Dedifferentiated amniotic fluid mesenchymal stem cell (primary cell): ENCODE results near the gene CA5B.
"Not testable (repeated sequence)": the region's sequence is repeated elsewhere in the genome, so short reads cannot be mapped to it uniquely, and the experiment has no call there.

Source experiments
- DNase-seq: peaks from one replicate; pipeline ENCODE4 v3.0.0-alpha.2; 2016; ENCODE audit errors: extremely low spot score

The CA5B gene

DNA sequence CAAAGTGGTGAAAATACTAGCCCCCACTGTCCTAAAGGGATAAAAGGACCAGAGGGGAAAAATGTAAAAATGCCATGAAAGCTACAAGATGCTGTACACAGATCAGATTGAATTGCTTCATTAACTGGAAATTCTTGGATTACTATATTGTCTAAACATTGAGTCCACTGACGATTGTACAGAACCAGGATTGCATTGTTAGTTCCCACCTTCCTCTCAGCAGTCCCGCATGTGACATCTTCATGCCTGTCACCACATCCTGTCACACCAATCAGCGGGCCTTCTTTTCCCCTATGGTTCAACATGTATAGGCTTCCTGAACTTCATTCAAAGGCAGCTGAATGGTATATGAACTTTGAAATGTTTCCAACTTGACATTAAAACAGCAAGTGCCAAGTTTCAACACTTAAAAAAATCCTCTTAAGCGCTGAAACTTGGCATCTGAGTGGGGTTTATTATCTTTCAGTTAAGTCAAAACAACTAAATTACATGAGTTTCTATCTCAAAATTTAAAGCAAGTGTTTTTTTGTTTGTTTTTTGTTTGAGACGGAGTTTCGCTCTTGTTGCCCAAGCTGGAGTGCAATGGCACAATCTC lies 76.8 kb downstream of the CA5B start:
- DNase-seq = no peak

DNA sequence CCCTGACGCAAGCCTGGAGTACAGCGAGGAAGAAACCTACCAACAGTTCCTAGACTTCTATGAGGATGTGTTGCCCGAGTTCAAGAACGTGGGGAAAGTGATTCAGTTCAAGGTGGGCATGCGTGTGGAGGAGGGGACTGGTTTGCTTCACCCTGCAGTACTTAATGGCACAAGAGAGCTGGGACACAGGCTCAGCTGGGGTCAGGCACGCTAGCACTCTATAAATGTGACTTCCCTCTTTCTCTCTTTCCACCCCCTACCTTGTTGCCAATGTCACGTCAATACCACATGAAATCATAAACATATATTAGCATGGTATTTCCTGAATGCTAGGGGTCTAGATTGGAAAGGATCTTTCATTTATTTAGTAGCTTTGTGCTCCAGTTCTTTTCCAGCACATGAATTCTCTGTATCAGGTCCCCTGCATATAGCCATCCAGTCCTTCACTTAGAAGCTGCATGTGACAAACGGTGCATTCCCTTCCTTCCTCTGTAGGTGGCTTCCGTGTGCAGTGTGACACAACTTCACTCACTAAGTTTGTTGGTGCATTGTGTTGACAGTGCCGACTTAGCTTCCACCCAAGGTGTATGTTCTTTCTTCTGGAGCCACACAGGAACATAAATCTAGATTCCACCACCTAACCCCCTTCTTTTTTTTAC lies 77.8 kb downstream of the CA5B start:
- no peak for DNase-seq

DNA sequence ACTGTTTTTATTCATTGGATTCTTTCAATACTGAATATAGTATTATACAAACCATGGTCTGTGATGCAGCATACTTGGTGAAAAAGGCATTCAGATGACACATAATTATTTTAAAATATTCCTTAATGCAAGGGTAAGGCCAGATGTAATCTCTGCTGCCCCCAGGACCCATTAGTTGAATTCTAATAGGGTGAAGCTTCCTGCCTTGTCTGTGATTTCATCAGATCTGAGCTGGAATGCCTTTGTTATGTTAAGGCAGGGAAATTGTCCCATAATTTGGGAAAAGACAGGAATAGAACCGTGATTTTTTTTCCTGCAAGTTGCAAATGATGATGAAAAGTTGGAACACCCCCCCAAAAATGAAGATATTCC lies 78.4 kb downstream of the CA5B start:
- DNase-seq = no peak

DNA sequence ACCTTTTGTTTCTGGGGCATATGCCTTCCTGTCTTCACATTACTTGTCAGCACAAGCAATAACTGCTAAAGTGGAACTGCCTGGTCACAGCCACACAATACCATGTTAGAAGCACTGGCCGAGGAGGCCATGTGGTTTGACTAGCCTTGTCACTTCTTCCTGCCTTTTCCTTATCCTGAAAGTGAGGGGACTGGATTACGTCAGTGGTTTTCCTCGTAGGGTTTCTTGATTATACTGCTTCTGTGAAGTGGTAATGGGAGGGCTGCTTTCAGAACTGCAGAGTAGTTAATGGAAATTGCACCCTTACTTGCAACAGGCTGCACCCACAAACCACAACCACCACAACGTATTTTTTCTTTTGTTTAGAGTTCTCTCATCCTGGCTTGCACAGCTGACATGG lies 78.8 kb downstream of the CA5B start:
- DNase-seq = no peak

DNA sequence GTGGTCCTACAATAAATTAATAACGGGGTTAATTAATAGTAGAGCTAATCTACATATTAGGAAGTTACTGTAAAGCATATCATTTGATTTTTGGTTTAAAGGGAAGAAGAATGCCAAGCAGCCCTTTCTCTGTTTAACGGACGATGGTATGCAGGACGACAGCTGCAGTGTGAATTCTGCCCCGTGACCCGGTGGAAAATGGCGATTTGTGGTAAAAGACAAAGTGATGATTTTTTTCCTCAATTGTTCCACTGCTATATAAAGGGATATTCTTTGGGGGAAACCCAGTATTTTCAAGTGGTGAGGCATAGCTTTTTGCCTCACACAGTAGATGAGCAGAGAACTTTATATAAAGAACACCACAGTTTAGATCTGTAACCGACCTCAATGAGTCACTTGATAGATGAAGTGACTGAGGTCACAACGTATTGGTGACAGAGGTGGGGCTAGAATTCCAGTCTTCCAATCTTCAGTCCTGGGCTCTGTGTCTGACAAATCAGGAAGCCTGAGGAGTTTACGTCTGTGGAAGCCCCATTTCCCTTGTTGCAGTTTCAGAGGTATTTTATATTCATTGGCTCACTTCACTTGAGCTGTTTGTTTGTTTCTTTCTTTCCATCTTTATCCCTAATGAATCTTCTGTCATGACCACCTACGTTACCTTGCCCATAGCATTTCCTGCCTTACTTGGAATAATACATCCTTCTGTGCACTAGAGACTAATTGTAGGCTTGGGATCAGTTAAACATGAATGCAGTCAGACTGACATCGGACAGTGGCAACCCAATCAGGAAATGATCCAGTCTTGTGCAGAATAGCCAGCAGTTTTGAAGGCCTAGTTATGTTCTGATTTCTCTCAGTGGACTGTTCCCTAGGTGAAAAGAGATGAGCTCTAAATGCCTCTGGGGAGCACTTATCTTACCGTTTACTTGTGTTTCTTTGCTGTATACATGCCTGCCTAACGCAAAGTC lies 82.3 kb downstream of the CA5B start:
- DNase-seq = no peak

DNA sequence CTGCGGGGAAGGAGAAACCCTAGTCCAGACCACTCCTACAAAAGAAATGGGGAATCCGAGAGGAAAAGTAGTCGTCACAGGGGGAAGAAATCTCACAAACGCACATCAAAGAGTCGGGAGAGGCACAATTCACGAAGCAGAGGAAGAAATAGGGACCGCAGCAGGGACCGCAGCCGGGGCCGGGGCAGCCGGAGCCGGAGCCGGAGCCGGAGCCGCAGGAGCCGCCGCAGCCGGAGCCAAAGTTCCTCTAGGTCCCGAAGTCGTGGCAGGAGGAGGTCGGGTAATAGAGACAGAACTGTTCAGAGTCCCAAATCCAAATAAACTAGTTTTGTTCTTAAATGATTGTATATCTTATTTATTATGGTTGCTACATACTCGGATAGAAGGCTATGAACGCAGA lies 84.9 kb downstream of the CA5B start:
- DNase-seq = no peak

DNA sequence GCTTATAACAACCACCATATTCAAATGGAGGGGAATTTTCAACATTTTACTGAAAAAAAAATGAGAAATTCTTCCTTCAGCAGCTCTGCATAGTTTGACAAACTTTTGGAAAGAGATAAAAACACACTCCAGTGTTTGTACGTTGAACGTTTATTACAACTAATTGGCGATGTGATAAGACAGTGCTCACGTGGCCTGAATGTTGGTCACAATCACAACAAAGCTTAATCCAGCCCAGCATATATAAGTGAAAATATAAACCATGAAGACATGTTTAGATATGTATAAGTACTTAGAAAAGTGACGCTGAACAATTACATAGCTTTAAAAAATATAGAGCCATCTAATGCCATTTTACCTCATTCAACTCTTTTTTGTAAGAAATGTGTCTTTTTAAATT lies 87.9 kb downstream of the CA5B start:
- no peak for DNase-seq

DNA sequence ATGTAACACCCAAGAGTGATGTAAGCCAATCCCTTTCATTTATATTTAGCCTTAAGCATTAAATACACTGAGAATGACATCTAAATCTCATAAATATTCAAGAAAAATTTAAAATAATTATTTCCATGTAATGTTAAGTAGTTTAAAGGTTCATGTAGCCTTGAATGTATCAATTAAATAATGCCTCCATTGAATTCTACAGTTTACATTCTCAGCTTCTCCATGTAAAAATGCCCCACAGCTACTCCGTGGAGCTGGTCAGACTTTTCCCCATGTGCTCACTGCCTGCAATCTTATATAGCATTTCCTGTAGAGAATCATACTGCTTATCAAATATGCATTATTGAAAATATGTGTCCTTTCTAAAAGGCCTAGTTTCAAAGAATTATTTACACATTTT lies 91.1 kb downstream of the CA5B start:
- DNase-seq = no peak

DNA sequence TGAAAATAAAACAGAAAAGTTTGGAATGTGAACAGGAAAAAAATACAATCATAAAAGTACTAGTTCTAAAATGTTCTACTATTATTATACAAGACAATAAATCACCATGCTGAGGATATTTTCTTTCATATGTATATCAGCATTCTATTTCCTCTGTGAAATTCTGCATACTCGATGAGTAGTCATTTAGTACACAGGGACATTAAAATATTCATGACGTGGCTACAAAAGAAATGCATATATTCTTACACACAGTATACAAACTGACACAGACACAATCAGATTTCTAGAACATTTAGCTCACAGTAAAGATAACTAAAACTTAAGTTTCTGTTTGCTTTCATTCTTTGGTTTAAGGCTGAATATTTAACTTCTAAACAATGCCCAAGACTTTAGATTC lies 93.3 kb downstream of the CA5B start:
- not testable (repeated sequence) for DNase-seq

DNA sequence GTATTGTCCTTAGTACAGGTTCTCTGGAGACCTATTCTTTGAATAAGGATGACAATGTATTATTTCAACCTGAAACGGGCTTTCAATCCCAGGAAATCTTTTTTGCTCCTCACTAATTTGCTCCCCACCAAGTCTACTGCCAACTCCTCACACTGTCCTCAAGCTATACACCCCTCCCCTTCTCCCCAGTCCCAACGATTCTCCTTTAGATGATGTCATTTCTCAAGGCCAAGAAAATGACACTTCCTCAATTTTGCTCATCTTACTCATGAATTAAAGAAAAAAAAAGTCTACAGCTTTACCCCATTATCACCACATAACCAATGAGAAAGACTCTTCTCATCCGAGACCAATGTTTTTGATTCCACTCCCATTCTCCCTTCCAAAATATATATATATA lies 96.0 kb downstream of the CA5B start:
- DNase-seq = no peak

DNA sequence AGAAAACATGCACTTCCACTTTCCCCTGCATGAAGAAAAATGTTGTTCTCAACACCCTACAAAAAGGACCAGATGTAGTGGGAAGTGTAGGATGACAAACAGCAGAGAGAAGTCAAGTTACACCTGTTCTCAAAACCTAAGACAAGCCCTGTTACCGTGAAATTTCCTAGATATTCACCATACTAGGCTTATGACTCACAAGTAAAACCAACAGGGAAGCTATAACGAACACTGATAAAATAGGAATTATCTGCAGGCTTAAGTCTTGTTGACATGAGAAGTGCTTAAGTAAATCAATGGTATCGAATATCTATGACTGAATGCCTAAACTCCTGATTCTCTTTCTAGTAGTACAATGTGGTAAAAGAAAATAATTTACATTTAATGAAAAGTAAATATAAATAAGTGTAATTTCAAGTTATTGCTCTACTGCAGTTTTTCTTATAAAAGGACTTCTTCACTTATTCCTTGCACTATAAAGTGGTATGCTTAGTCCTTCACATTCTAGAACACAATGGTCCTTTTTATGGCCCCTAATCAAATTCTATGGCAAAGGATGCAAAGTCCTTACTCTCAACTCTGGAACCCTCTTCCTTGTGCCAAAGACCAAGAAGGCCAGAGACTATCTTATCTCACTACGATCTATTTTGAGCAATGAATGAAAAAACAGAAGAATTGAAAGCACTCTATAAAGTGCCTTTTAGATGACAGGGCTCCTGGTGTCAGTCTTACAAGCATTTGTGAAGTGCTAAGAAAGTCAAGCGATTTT lies 96.9 kb downstream of the CA5B start:
- DNase-seq = no peak
